Activated gamma-delta T cell (primary cell): ENCODE results near the gene ERN1.

Experiments
- DNase-seq: peaks from one replicate; lab custom pipeline; 2025; lab: John Stamatoyannopoulos, UW

The ERN1 gene

GRCh38 chr17:64084086-64084939, 45.6 kb downstream of the ERN1 start:
- no peak for DNase-seq

GRCh38 chr17:64083563-64084085, 46.3 kb downstream of the ERN1 start:
- DNase-seq: no peak

- no peak for DNase-seq
Measured at GRCh38 chr17:64083093-64083492, 46.9 kb downstream of the ERN1 start.

GRCh38 chr17:64081802-64082799, 47.8 kb downstream of the ERN1 start:
- DNase-seq: no peak

- DNase-seq: no peak
Measured at GRCh38 chr17:64080174-64080618, 49.7 kb downstream of the ERN1 start.

- DNase-seq: no peak
Measured at GRCh38 chr17:64077379-64077778, 52.6 kb downstream of the ERN1 start.

- no peak for DNase-seq
Measured at GRCh38 chr17:64075913-64076312, 54.0 kb downstream of the ERN1 start.

GRCh38 chr17:64074704-64075426, 55.1 kb downstream of the ERN1 start:
- DNase-seq: no peak

GRCh38 chr17:64073771-64074703, 55.9 kb downstream of the ERN1 start:
- DNase-seq: no peak

GRCh38 chr17:64071111-64071510, 58.8 kb downstream of the ERN1 start:
- DNase-seq: no peak

GRCh38 chr17:64070213-64070612, 59.7 kb downstream of the ERN1 start:
- DNase-seq: no peak

GRCh38 chr17:64069143-64069542, 60.8 kb downstream of the ERN1 start:
- no peak for DNase-seq

GRCh38 chr17:64067657-64068056, 62.3 kb downstream of the ERN1 start:
- DNase-seq: no peak

- DNase-seq: no peak
Measured at GRCh38 chr17:64066716-64067115, 63.2 kb downstream of the ERN1 start.

- DNase-seq: no peak
Measured at GRCh38 chr17:64065161-64065560, 64.8 kb downstream of the ERN1 start.

GRCh38 chr17:64064331-64064730, 65.6 kb downstream of the ERN1 start:
- DNase-seq: no peak

- DNase-seq: peak; percentile 27
Measured at GRCh38 chr17:64063766-64064224, 66.1 kb downstream of the ERN1 start.

GRCh38 chr17:64063088-64063487, 66.9 kb downstream of the ERN1 start:
- no peak for DNase-seq

GRCh38 chr17:64061178-64061898, 68.6 kb downstream of the ERN1 start:
- DNase-seq: no peak

- no peak for DNase-seq
Measured at GRCh38 chr17:64060331-64060730, 69.6 kb downstream of the ERN1 start.
